Measurements from ENCODE around the gene CDK13.
"Not testable (repeated sequence)": the region's sequence is repeated elsewhere in the genome, so short reads cannot be mapped to it uniquely, and the experiment has no call there.

CDK13 gene

GRCh38 chr7:40138973-40139372, 188.9 kb downstream of the CDK13 start:
- H3F3A ChIP-seq (ENCODE audit: insufficient read depth, low read length), result no peaks in the 10 kb centered on the region
- no peaks in the 10 kb centered on the region for H3K36me3 ChIP-seq (replicated peaks; ENCODE audit: insufficient read depth, low read length)
- peaks cover 5% of the 10 kb centered on the region for H3K79me2 ChIP-seq (ENCODE audit: low read length)
- H4K20me1 ChIP-seq (ENCODE audit: insufficient read depth, low read length), result no peaks in the 10 kb centered on the region
- no peak for TF ChIP-seq CTCF (IDR thresholded peaks at IDR 0.05; ENCODE audit: low read length)
- TF ChIP-seq EZH2phosphoT487 (IDR thresholded peaks at IDR 0.05; ENCODE audit: low read length), result no peak
- TF ChIP-seq EZH2 (optimal IDR thresholded peaks at IDR 0.05; ENCODE audit: low read depth, low read length), result no peak
- no peak overlapping the region for H3K4me2 ChIP-seq (ENCODE audit: low read depth, low read length)
- no peaks in the 10 kb centered on the region for H3K9me2 ChIP-seq (replicated peaks; ENCODE audit: insufficient read depth, low read length)
- peaks cover 4% of the 10 kb centered on the region; the same call in 1 of the 2 replicates for H3K4me1 ChIP-seq (ENCODE audit: low read length)
- no peak overlapping the region for H3K9ac ChIP-seq (ENCODE audit: low read length)
- no peak overlapping the region for H3K27ac ChIP-seq (ENCODE audit: low read length)
- no peaks in the 10 kb centered on the region for H3K27me3 ChIP-seq (replicated peaks; ENCODE audit: insufficient read depth, low read length)
- H3K9me3 ChIP-seq (replicated peaks; ENCODE audit: insufficient read depth, low read length), result no peaks in the 10 kb centered on the region
- no peak overlapping the region for H2AFZ ChIP-seq (ENCODE audit: low read length)
- no peak for DNase-seq
- H3K4me3 ChIP-seq (ENCODE audit: low read length), result no peak overlapping the region

- not testable (repeated sequence) for H3K27ac ChIP-seq (ENCODE audit: low read length); H2AFZ ChIP-seq (ENCODE audit: low read length); H3K9me3 ChIP-seq (replicated peaks; ENCODE audit: insufficient read depth, low read length); H3K4me3 ChIP-seq (ENCODE audit: low read length); H3K36me3 ChIP-seq (replicated peaks; ENCODE audit: insufficient read depth, low read length); H4K20me1 ChIP-seq (ENCODE audit: insufficient read depth, low read length); H3K79me2 ChIP-seq (ENCODE audit: low read length); H3K4me2 ChIP-seq (ENCODE audit: low read depth, low read length); H3F3A ChIP-seq (ENCODE audit: insufficient read depth, low read length); H3K27me3 ChIP-seq (replicated peaks; ENCODE audit: insufficient read depth, low read length); H3K9ac ChIP-seq (ENCODE audit: low read length); DNase-seq; H3K4me1 ChIP-seq (ENCODE audit: low read length); H3K9me2 ChIP-seq (replicated peaks; ENCODE audit: insufficient read depth, low read length)
Observed at GRCh38 chr7:40139891-40140290, 189.8 kb downstream of the CDK13 start.

DNA sequence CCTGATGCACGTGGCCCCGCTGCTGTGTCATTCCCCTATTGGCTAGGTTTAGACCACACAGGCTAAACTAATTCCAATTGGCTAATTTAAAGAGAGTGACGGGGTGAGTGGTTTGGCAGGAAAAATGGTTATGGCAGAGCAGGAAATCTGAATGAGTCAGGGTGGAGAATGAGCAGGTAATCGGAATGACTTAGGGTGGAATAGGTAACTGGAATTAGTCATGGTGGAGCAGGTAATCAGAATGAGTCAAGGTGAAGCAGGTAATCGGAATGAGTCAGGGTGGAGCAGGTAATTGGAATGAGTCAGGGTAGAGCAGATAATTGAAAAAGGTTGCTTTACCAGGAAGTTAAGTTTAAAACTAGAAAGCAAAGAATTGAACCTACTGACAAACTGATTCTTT, 191.9 kb downstream of the CDK13 start:
- H3K9ac ChIP-seq (ENCODE audit: low read length); H3K36me3 ChIP-seq (replicated peaks; ENCODE audit: insufficient read depth, low read length); H4K20me1 ChIP-seq (ENCODE audit: insufficient read depth, low read length); H3K79me2 ChIP-seq (ENCODE audit: low read length); H2AFZ ChIP-seq (ENCODE audit: low read length); H3F3A ChIP-seq (ENCODE audit: insufficient read depth, low read length); H3K9me3 ChIP-seq (replicated peaks; ENCODE audit: insufficient read depth, low read length); H3K4me1 ChIP-seq (ENCODE audit: low read length); H3K27me3 ChIP-seq (replicated peaks; ENCODE audit: insufficient read depth, low read length); H3K27ac ChIP-seq (ENCODE audit: low read length); H3K4me3 ChIP-seq (ENCODE audit: low read length); DNase-seq; H3K9me2 ChIP-seq (replicated peaks; ENCODE audit: insufficient read depth, low read length); H3K4me2 ChIP-seq (ENCODE audit: low read depth, low read length): not testable (repeated sequence)

DNA sequence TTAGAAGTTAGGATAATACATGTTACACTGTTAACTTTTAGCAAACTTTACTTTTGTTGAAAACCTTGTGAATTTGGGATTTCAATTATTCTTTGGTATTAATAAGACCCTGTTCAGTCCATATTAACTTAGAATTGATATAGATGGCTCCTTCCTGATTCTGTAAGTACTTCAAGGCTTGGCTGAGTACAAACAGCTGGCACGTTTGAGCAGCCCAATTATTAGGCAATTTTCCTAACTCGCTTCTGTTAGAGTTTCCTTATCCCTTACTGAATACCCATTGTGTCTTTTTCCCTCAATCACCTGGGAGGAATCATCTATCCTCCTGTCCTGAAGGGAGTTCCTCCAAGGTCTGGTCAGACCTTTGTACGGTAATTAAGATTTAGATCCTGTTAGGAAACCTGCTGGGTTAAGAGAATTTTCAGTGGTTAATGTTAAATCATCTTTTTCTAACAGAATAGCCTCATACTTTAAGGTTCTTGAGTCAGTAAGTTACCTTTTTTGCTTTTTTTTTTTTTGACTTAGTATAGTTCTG, 195.6 kb downstream of the CDK13 start:
- H4K20me1 ChIP-seq (ENCODE audit: insufficient read depth, low read length); H3K79me2 ChIP-seq (ENCODE audit: low read length); DNase-seq; H3K9me2 ChIP-seq (replicated peaks; ENCODE audit: insufficient read depth, low read length); H3K9me3 ChIP-seq (replicated peaks; ENCODE audit: insufficient read depth, low read length); H3K4me3 ChIP-seq (ENCODE audit: low read length); H3F3A ChIP-seq (ENCODE audit: insufficient read depth, low read length); H3K9ac ChIP-seq (ENCODE audit: low read length); H3K36me3 ChIP-seq (replicated peaks; ENCODE audit: insufficient read depth, low read length); H2AFZ ChIP-seq (ENCODE audit: low read length); H3K27me3 ChIP-seq (replicated peaks; ENCODE audit: insufficient read depth, low read length); H3K4me2 ChIP-seq (ENCODE audit: low read depth, low read length); H3K4me1 ChIP-seq (ENCODE audit: low read length); H3K27ac ChIP-seq (ENCODE audit: low read length): not testable (repeated sequence)
